Cardiac muscle cell (in vitro differentiated cells and primary cell): ENCODE measurements around the gene ZNF469. TPM values are rescaled to one million over a fixed set of nuclear protein-coding genes. Genes with fewer than 3 reads are reported as not detected.

Experiments used
- DNase-seq, 2 donors: peaks; one replicate each; pipeline versions ENCODE4 v3.0.0 to v3.0.0-alpha.2; 2010 to 2017; ENCODE audit warnings: low read depth in 1 of 2, low spot score in 1 of 2
- H3K27ac ChIP-seq: fragments of 200-600 bp; sonication (generic); 2 replicates; pipeline ENCODE4 v1.5.1; 2016
- H3K27me3 ChIP-seq: fragments of 200-600 bp; sonication (generic); 2 replicates; pipeline ENCODE4 v1.6.0; 2016; ENCODE audit warnings: control low read depth
- H3K36me3 ChIP-seq: fragments of 200-600 bp; sonication (generic); 2 replicates; pipeline ENCODE4 v1.5.1; 2016; ENCODE audit warnings: control low read depth
- H3K4me1 ChIP-seq: fragments of 200-600 bp; sonication (generic); 2 replicates; pipeline ENCODE4 v1.8.1; 2017; ENCODE audit warnings: low read depth, mild to moderate bottlenecking, mixed run types
- H3K4me3 ChIP-seq: fragments of 200-600 bp; sonication (generic); 2 replicates; pipeline ENCODE4 v1.5.1; 2016; ENCODE audit warnings: mild to moderate bottlenecking
- H3K9me3 ChIP-seq: fragments of 200-600 bp; sonication (generic); 2 replicates; pipeline ENCODE4 v1.5.1; 2017; ENCODE audit warnings: low read depth, mild to moderate bottlenecking, control low read depth
- CTCF ChIP-seq: IDR thresholded peaks from 2 replicates; pipeline ENCODE4 v1.5.1; 2012; ENCODE audit warnings: low read depth, mild to moderate bottlenecking, low read length
- polyA plus RNA-seq: library from polyadenylated mRNA; unstranded; fragments of >200 nt; fragmentation: Nextera tagmentation; extraction: Ambion mirVana; gene quantifications from 2 replicates; pipeline ENCODE4 v1.2.1, GENCODE V29; 2016
- total RNA-seq: library from RNA; depleted of rRNA; stranded (reverse); fragments of >200 nt; gene quantifications from 2 replicates; pipeline ENCODE4 v1.2.3, GENCODE V29; 2016

The ZNF469 gene
- total and polyA plus RNA-seq, 2 experiments from 2014 or later: 0.09 to 0.24 TPM

DNA sequence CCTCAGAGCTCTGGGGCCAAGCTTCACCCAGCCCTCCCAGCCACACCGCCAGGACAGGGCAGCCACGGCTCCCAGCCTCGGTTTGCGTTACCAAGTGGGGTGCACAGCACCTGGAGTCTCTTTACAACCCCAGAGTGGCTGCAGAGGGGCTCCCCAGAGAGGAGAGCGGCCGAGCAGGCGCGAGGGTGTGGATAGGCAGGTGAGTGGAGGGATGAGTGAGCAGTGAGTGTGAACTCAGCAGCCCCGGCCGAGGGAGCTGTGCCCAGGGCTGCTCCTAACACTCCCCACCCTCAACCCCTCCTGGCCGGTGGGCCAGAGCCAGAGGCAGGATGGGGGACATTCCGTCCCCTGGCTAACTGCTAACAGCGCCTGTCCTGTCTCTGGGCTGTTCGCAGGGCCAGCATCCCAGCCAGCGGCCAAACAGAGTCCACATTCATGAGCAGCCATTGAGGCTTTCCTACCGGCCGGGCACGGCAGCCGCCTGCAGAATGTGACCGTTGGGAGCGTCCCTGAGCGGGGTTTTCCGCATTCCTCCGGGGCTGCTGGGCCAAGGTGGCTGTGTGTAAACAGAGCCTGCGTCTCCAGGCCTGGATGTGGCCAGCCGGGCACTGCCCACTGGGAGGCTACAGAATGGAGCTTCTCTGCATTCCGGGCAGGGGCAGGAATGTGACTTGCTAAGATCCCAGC, 5.3 kb downstream of the ZNF469 start:
- H3K27ac ChIP-seq: no peak overlapping the region
- no peaks in the 10 kb centered on the region for H3K4me1 ChIP-seq
- no peak for DNase-seq
- peaks cover 95% of the 10 kb centered on the region for H3K27me3 ChIP-seq
- no peak for TF ChIP-seq CTCF
- no peaks in the 10 kb centered on the region for H3K9me3 ChIP-seq
- H3K36me3 ChIP-seq: no peaks in the 10 kb centered on the region
- no peak overlapping the region for H3K4me3 ChIP-seq

DNA sequence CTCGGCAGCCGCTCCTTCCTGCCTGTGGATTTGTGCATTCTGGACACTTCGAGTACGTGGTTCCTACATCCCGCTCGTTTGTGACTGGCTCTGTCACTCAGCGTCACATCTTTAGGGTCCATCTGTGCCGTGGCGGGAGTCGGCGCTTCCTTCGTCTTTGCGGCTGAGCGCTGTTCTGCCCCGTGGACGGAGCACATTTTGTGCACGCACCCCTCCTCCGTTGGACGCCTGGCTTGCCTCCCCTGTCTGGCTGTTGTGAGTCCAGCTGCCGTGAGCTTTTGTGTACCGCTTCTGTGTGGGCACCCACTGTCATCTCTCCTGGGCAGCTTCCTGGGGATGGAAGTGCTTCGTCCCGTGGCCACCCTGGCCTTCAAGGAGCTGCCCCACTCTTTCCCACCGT, 6.4 kb downstream of the ZNF469 start:
- Histone ChIP-seq H3K27me3 (peaks cover 92% of the 10 kb centered on the region), H3K4me1 (no peaks in the 10 kb centered on the region), H3K27ac (no peak overlapping the region), H3K9me3 (no peaks in the 10 kb centered on the region), H3K36me3 (no peaks in the 10 kb centered on the region), H3K4me3 (no peak overlapping the region)
- DNase-seq: no peak
- no peak for TF ChIP-seq CTCF

- Histone ChIP-seq H3K4me1 (no peaks in the 10 kb centered on the region), H3K27me3 (peaks cover 87% of the 10 kb centered on the region), H3K27ac (no peak overlapping the region), H3K36me3 (no peaks in the 10 kb centered on the region), H3K9me3 (no peaks in the 10 kb centered on the region), H3K4me3 (no peak overlapping the region)
- TF ChIP-seq CTCF: no peak
- DNase-seq: peak in 1 of 2 donors; percentile 36
Observed at GRCh38 chr16:88389621-88390160, 6.9 kb downstream of the ZNF469 start.

- H3K4me1 ChIP-seq: no peaks in the 10 kb centered on the region
- H3K4me3 ChIP-seq: no peak overlapping the region
- no peak for TF ChIP-seq CTCF
- H3K36me3 ChIP-seq: no peaks in the 10 kb centered on the region
- no peak for DNase-seq
- H3K27me3 ChIP-seq: peaks cover 84% of the 10 kb centered on the region
- no peaks in the 10 kb centered on the region for H3K9me3 ChIP-seq
- H3K27ac ChIP-seq: no peak overlapping the region
Observed at GRCh38 chr16:88390265-88390664, 7.5 kb downstream of the ZNF469 start.

GRCh38 chr16:88390735-88391134, 8.0 kb downstream of the ZNF469 start:
- Histone ChIP-seq H3K27ac (no peak overlapping the region), H3K4me1 (no peaks in the 10 kb centered on the region), H3K4me3 (no peak overlapping the region), H3K9me3 (no peaks in the 10 kb centered on the region), H3K36me3 (no peaks in the 10 kb centered on the region), H3K27me3 (peaks cover 79% of the 10 kb centered on the region)
- no peak for DNase-seq
- no peak for TF ChIP-seq CTCF
